AG04450 (cell line): ENCODE results near the gene C4B. TPM values are rescaled to one million over a fixed set of nuclear protein-coding genes. Genes with fewer than 3 reads are reported as not detected.

ENCODE experiments used
- CTCF ChIA-PET: fragments of 300-600, 350-600 bp; formaldehyde crosslinking; extraction: SDS; loops from one replicate; lab custom pipeline; 2022; ENCODE audit warnings: antibody characterized with exemption, inconsistent platforms; lab: Charles Lee
- POLR2A ChIA-PET: fragments of 350-600 bp; formaldehyde crosslinking; extraction: SDS; loops from one replicate; lab custom pipeline; 2021; ENCODE audit warnings: antibody characterized with exemption, inconsistent platforms; lab: Yijun Ruan, JAX
- DNase-seq: peaks from one replicate; pipeline ENCODE4 v3.0.0-alpha.2; 2011; ENCODE audit warnings: low read depth, low spot score
- H3K27ac ChIP-seq: one replicate; pipeline ENCODE4 v1.5.1; 2012; ENCODE audit warnings: low read depth, low read length, control low read depth
- H3K27me3 ChIP-seq: one replicate; pipeline ENCODE4 v1.6.0; 2012; ENCODE audit warnings: low read length; ENCODE audit not compliant: control insufficient read depth, insufficient read depth
- H3K4me3 ChIP-seq: 2 replicates; pipeline ENCODE4 v1.5.1; 2011; ENCODE audit warnings: mild to moderate bottlenecking, low read depth, low read length, control low read depth
- H3K9me3 ChIP-seq: 2 replicates; pipeline ENCODE4 v1.5.1; 2012; ENCODE audit warnings: low read length; ENCODE audit not compliant: control insufficient read depth, insufficient read depth
- CTCF ChIP-seq: IDR thresholded peaks from 2 replicates; pipeline ENCODE4 v1.5.1; 2011; ENCODE audit warnings: low read depth, low read length, control low read depth, inconsistent platforms
- polyA plus RNA-seq: library from polyadenylated mRNA; depleted of rRNA; stranded (reverse); fragments of >200 nt; gene quantifications from 2 replicates; pipeline ENCODE4 v1.2.3, GENCODE V29; 2011

Gene C4B
- polyA plus RNA-seq, 1 experiment: 5.8 TPM

GRCh38 chr6:31968326-31968725, 46.3 kb upstream of the C4B start:
- no peak overlapping the region for H3K27ac ChIP-seq
- POLR2A ChIA-PET: interaction anchor here (0.6 to 1.5 kb wide), 2 partner anchors 9 to 178 kb away, joined by 5 read pairs; partner anchors contain the start of gene SKIC2
- no peaks in the 10 kb centered on the region for H3K27me3 ChIP-seq
- no peak for DNase-seq
- H3K4me3 ChIP-seq: no peak overlapping the region
- H3K9me3 ChIP-seq: no peaks in the 10 kb centered on the region; the same call in 1 of the 2 replicates
- CTCF ChIA-PET: no interaction called here
- TF ChIP-seq CTCF: no peak

DNA sequence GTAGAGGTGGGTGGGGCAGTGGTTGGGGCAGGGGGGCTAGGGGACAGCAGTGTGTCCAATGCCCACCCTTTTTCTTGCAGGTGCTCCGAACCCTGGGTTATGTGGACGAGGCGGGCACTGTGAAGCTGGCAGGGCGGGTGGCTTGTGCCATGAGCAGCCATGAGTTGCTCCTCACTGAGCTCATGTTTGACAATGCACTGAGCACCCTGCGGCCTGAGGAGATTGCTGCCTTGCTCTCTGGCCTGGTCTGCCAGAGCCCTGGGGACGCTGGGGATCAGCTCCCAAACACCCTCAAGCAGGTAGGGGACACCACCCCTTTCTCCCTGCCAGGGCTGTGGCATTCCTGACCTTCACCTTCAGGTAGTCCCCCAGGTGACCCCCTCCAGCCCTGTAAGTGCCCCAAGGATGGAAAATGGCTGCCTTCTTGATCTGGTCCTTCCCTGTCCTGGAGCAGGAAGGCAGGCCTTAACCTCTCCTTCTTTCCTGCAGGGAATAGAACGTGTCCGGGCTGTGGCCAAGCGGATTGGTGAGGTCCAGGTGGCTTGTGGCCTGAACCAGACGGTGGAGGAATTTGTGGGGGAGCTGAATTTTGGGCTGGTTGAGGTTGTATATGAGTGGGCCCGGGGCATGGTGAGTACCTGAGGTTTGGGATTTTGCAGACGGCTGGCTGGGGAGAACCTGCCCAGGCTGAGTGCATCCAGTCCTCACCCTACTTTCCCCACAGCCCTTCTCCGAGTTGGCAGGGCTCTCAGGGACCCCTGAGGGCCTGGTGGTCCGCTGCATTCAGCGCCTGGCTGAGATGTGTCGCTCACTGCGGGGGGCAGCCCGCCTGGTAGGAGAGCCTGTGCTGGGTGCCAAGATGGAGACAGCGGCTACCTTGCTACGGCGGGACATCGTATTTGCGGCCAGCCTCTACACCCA, 45.5 kb upstream of the C4B start:
- ChIA-PET POLR2A (interaction anchor here (1.5 kb wide), 1 partner anchor 9 kb away, joined by 5 read pairs; the partner anchor contains the start of gene SKIC2), CTCF (no interaction called here)
- TF ChIP-seq CTCF: no peak
- Histone ChIP-seq H3K9me3 (no peaks in the 10 kb centered on the region; the same call in 1 of the 2 replicates), H3K4me3 (no peak overlapping the region), H3K27me3 (no peaks in the 10 kb centered on the region), H3K27ac (peak overlapping the region; percentile 11)
- no peak for DNase-seq

DNA sequence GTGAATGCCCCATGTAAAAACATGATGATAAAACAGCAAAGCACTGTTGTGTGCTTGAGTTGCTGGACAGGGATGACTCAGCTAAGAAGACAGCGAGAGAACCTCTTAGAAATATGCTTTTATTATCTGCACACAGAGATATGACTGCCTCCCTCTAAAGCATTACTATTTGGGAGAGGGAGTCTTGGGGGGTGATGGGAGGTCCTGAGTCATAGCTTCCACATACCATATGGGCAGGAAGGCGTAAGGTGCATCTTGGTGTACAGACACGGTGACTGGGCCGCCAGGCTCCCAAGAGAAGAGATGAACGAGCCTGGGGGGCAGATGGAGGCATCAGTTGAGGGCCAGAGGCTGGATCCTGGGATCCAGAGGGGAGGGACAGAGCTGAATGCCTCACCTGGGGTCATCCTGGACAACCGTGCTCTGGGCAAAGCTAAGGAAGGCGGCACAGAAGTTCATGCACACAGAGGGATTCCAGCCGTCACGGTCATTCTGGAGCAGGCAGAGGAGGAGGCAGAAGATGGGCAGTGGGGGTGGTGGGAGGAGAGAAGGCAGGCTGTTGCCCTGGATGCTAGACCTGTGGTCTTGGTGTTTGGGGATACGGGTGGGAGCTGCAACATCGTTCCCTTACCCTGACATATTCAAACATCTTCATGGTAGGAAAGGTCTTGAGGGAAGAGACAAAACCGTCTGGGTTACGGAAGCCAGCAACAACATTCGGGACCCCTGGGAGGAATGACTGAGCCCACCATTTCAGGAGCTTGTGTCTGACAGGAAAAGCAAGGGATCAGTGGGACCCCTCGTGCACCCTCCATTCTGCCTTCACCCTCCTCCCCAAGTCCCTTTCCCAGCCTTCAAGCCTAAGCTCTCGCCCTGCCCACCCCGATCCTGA, 44.6 kb upstream of the C4B start:
- ChIA-PET POLR2A (interaction anchor here (0.6 to 2.7 kb wide), 3 partner anchors 10 to 206 kb away, joined by 3 to 10 read pairs (median 5); partner anchors contain the start of genes AGPAT1, NELFE and SKIC2), CTCF (interaction anchor here (1.1 kb wide), 1 partner anchor 18 kb away, joined by 7 read pairs; no protein-coding TSS in a partner anchor)
- DNase-seq: no peak
- Histone ChIP-seq H3K9me3 (no peaks in the 10 kb centered on the region; the same call in 1 of the 2 replicates), H3K4me3 (peak overlapping the region; percentile 96; the same call in 1 of the 2 replicates), H3K27ac (no peak overlapping the region), H3K27me3 (no peaks in the 10 kb centered on the region)
- TF ChIP-seq CTCF: no peak

- CTCF ChIA-PET: interaction anchor here (1.1 kb wide), 1 partner anchor 19 kb away, joined by 7 read pairs; no protein-coding TSS in a partner anchor
- H3K27ac ChIP-seq: peak overlapping the region; percentile 98
- DNase-seq: no peak
Observed at GRCh38 chr6:31970604-31971271, 43.9 kb upstream of the C4B start.

More at GRCh38 chr6:31970604-31971271, 43.9 kb upstream of the C4B start:
- Histone ChIP-seq H3K4me3 (peak overlapping the region; percentile 96), H3K27me3 (no peaks in the 10 kb centered on the region), H3K9me3 (no peaks in the 10 kb centered on the region; the same call in 1 of the 2 replicates)
- no peak for TF ChIP-seq CTCF
- POLR2A ChIA-PET: interaction anchor here (1.2 to 2.7 kb wide), 3 partner anchors 12 to 136 kb away, joined by 3 to 10 read pairs (median 5); partner anchors contain the start of genes NELFE and SKIC2
